Thyroid gland (tissue), 4 donors: ENCODE results near the gene THSD7B.

Experiments used
- CTCF ChIP-seq, 6 experiments: fragments of 200-600 bp in 3 of 6; fragments of 450-650 bp in 3 of 6; sonication (generic) in 3 of 6; IDR thresholded peaks; one replicate each; pipeline ENCODE4 v1.5.1; 2016 to 2019; ENCODE audit warnings: antibody characterized with exemption in 6 of 6, mild to moderate bottlenecking in 2 of 6, inconsistent platforms in 1 of 6, moderate library complexity in 1 of 6
- POLR2A ChIP-seq, 2 donors: fragments of 450-650 bp; IDR thresholded peaks; one replicate each; pipeline ENCODE4 v1.6.1; 2017; ENCODE audit warnings: antibody characterized with exemption in 2 of 2, mild to moderate bottlenecking in 2 of 2, moderate library complexity in 1 of 2

- TF ChIP-seq CTCF (IDR thresholded peaks at IDR 0.05) (no peak), POLR2A (IDR thresholded peaks at IDR 0.05) (no peak)
These were observed 526.7 kb downstream of the THSD7B start for GRCh38 chr2:137291836-137292570.
